K562 treated with DMSO at 1 percent for 48 hours (cell line): ENCODE data around the gene BTBD16. TPM values are rescaled to one million over a fixed set of nuclear protein-coding genes. Genes with fewer than 3 reads are reported as not detected.

Experiments
- total RNA-seq: library from RNA; unstranded; fragments of 300-600 nt; gene quantifications from 2 replicates; pipeline ENCODE4 v1.2.3, GENCODE V29; 2022; ENCODE audit warnings: low replicate concordance; ENCODE audit errors: extremely low read depth

Gene BTBD16
- total RNA-seq, result not detected in 2 replicates

DNA sequence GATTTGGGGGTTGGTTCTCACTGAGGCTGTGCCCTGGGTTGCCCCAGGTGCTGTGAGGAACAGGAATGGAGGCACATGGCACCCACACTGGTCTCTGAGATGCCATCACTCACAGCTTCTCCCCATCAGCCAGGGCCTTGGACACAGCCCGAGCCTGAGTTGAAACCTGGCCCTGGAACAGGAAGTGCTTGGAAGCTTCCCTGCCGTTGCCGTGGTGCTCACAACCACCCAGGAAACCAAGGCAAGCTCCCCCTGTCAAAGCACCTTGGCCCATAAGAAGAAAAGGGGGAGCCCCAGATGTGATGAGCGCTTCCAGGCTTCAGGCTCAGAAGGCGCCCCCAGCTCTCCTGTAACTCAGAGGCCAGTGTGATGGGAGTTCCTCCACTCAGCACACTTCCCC is at the start of gene BTBD16:
Gene BTBD16, plus strand, starts transcription at position 221 of the 400 bp plus-strand sequence. CDS start 3,786 bp downstream, outside the sequence.

GRCh38 chr10:122374237-122374858 is 103.3 kb downstream of the BTBD16 start, which contains the start of gene PLEKHA1:
Gene PLEKHA1, plus strand, starts transcription at chr10:122374708. Its CDS starts 18,493 bp downstream, at chr10:122393201.

Other genes with a start within 250 kb of the BTBD16 start
- not detected in 2 replicates for gene PLEKHA1, start 103.4 kb downstream of the BTBD16 start, total RNA-seq
- not detected in 2 replicates for gene ARMS2, start 183.4 kb downstream of the BTBD16 start, total RNA-seq
- gene HTRA1, start 190.3 kb downstream of the BTBD16 start, total RNA-seq, result not detected in 2 replicates